ENCODE data around the gene GCKR. TPM values are rescaled to one million over a fixed set of nuclear protein-coding genes. Genes with fewer than 3 reads are reported as not detected.

GCKR gene
- total RNA-seq, 1 donor from 2014 or later: 0.58 TPM

- DNase-seq (ENCODE audit: low read depth): no peak
- H3K4me3 ChIP-seq (ENCODE audit: low read depth, low read length): no peak overlapping the region
- TF ChIP-seq CTCF (conservative IDR thresholded peaks at IDR 0.05; ENCODE audit: low read depth, low read length): no peak
These were observed 24.7 kb upstream of the GCKR start for GRCh38 chr2:27471961-27472360.

- no peak overlapping the region for H3K4me3 ChIP-seq (ENCODE audit: low read depth, low read length)
- DNase-seq (ENCODE audit: low read depth): no peak
- no peak for TF ChIP-seq CTCF (conservative IDR thresholded peaks at IDR 0.05; ENCODE audit: low read depth, low read length)
These were observed 11.1 kb upstream of the GCKR start for GRCh38 chr2:27485496-27485895.

- DNase-seq (ENCODE audit: low read depth): no peak
- H3K4me3 ChIP-seq (ENCODE audit: low read depth, low read length): peak overlapping the region; percentile 85
- peak; percentile 22 for TF ChIP-seq CTCF (conservative IDR thresholded peaks at IDR 0.05; ENCODE audit: low read depth, low read length)
These were observed 7.5 kb upstream of the GCKR start for GRCh38 chr2:27489118-27489497.

- peak within 1 kb of the TSS; percentile 85 for H3K4me3 ChIP-seq (ENCODE audit: low read depth, low read length)
- DNase-seq (ENCODE audit: low read depth): peak; percentile 89
- no peak for TF ChIP-seq CTCF (conservative IDR thresholded peaks at IDR 0.05; ENCODE audit: low read depth, low read length)
These were observed 6.9 kb upstream of the GCKR start, which contains the start of gene IFT172 for GRCh38 chr2:27489498-27490397. Gene IFT172 (minus strand): TSS chr2:27489743. CDS start chr2:27489653, 90 bp downstream.

- TF ChIP-seq CTCF (conservative IDR thresholded peaks at IDR 0.05; ENCODE audit: low read depth, low read length): no peak
- H3K4me3 ChIP-seq (ENCODE audit: low read depth, low read length): no peak overlapping the region
- no peak for DNase-seq (ENCODE audit: low read depth)
These were observed 4.1 kb upstream of the GCKR start for GRCh38 chr2:27492557-27492956.

- TF ChIP-seq CTCF (conservative IDR thresholded peaks at IDR 0.05; ENCODE audit: low read depth, low read length): no peak
- DNase-seq (ENCODE audit: low read depth): no peak
- no peak overlapping the region for H3K4me3 ChIP-seq (ENCODE audit: low read depth, low read length)
These were observed 2.7 kb upstream of the GCKR start for GRCh38 chr2:27493948-27494283.

Data from epithelial cell of proximal tubule (primary cell).